Colonic mucosa (tissue), 4 donors: ENCODE measurements around the gene PDIA4. TPM values are rescaled to one million over a fixed set of nuclear protein-coding genes. Genes with fewer than 3 reads are reported as not detected.
"Not testable (repeated sequence)": the region's sequence is repeated elsewhere in the genome, so short reads cannot be mapped to it uniquely, and the experiment has no call there.

Source experiments
- DNase-seq: peaks from one replicate; pipeline ENCODE4 v3.0.0-alpha.2; 2020
- H3K27ac ChIP-seq: fragments of 200-600 bp; one replicate; pipeline ENCODE4 v1.8.0; 2021
- H3K27me3 ChIP-seq: fragments of 200-600 bp; one replicate; pipeline ENCODE4 v1.8.0; 2021
- H3K36me3 ChIP-seq: fragments of 200-600 bp; one replicate; pipeline ENCODE4 v1.8.0; 2021
- H3K4me1 ChIP-seq: fragments of 200-600 bp; one replicate; pipeline ENCODE4 v1.8.0; 2021; ENCODE audit warnings: mild to moderate bottlenecking
- H3K4me3 ChIP-seq: fragments of 200-600 bp; one replicate; pipeline ENCODE4 v1.8.0; 2021
- H3K9ac ChIP-seq, 2 donors: one replicate each; pipeline ENCODE4 v1.7.0; 2013; ENCODE audit warnings: control low read depth in 2 of 2, low read depth in 2 of 2, low read length in 2 of 2
- H3K9me3 ChIP-seq: fragments of 200-600 bp; one replicate; pipeline ENCODE4 v1.8.0; 2021
- CTCF ChIP-seq: fragments of 200-600 bp; IDR thresholded peaks from one replicate; pipeline ENCODE4 v1.8.0; 2022; ENCODE audit warnings: antibody characterized with exemption, mild to moderate bottlenecking
- intact Hi-C: fragments of 100-400 bp; cut with DNase I; formaldehyde crosslinking; loops from one replicate; pipeline ENCODE4 v1.14.1; 2022
- total RNA-seq, 2 donors: library from RNA; stranded (reverse); fragmentation: NEBNext Ultra II Directional in 1 of 2; extraction: Animal tissue kit (Norgen Biotek cat#: 25700) in 1 of 2; gene quantifications; one replicate each; pipeline ENCODE4 v1.2.1, GENCODE V29; 2021
- donor health status: healthy.
- donor health status: DM: no; HTN: no; CAD: no.
- donor health status: DM: no; HTN: no; CAD: no.

Gene PDIA4
- total RNA-seq, 2 donors from 2014 or later = 218 to 485 TPM

- Histone ChIP-seq H3K4me3 (no peak overlapping the region), H3K9me3 (no peaks in the 10 kb centered on the region), H3K27ac (no peak overlapping the region), H3K4me1 (no peaks in the 10 kb centered on the region), H3K9ac (no peak overlapping the region), H3K36me3 (no peaks in the 10 kb centered on the region), H3K27me3 (no peaks in the 10 kb centered on the region)
- DNase-seq = no peak
- no peak for TF ChIP-seq CTCF
- intact Hi-C loops = no loop called here
Observed at GRCh38 chr7:149043936-149044335, 15.6 kb upstream of the PDIA4 start.

GRCh38 chr7:149041350-149041749, 13.0 kb upstream of the PDIA4 start:
- intact Hi-C loops = no loop called here
- H3K4me1 ChIP-seq = no peaks in the 10 kb centered on the region
- no peaks in the 10 kb centered on the region for H3K36me3 ChIP-seq
- DNase-seq = no peak
- H3K27ac ChIP-seq = no peak overlapping the region
- H3K9ac ChIP-seq = no peak overlapping the region
- no peak for TF ChIP-seq CTCF
- no peaks in the 10 kb centered on the region for H3K27me3 ChIP-seq
- H3K4me3 ChIP-seq = no peak overlapping the region
- H3K9me3 ChIP-seq = no peaks in the 10 kb centered on the region

- H3K27me3 ChIP-seq, DNase-seq, H3K9me3 ChIP-seq, intact Hi-C loops, H3K4me3 ChIP-seq, H3K27ac ChIP-seq, H3K9ac ChIP-seq, H3K36me3 ChIP-seq, H3K4me1 ChIP-seq: not testable (repeated sequence)
Observed at GRCh38 chr7:149038641-149039040, 10.3 kb upstream of the PDIA4 start.

GRCh38 chr7:149036676-149037075, 8.4 kb upstream of the PDIA4 start:
- Histone ChIP-seq H3K4me3 (no peak overlapping the region), H3K4me1 (no peaks in the 10 kb centered on the region), H3K27ac (no peak overlapping the region), H3K27me3 (no peaks in the 10 kb centered on the region), H3K9ac (no peak overlapping the region), H3K36me3 (no peaks in the 10 kb centered on the region), H3K9me3 (no peaks in the 10 kb centered on the region)
- intact Hi-C loops = no loop called here
- no peak for TF ChIP-seq CTCF
- no peak for DNase-seq

GRCh38 chr7:149031353-149031910, 3.1 kb upstream of the PDIA4 start:
- no peak for TF ChIP-seq CTCF
- H3K4me3 ChIP-seq = no peak overlapping the region
- no peak overlapping the region for H3K27ac ChIP-seq
- no peaks in the 10 kb centered on the region for H3K4me1 ChIP-seq
- DNase-seq = no peak
- H3K36me3 ChIP-seq = no peaks in the 10 kb centered on the region
- intact Hi-C loops = no loop called here
- no peak overlapping the region for H3K9ac ChIP-seq
- H3K9me3 ChIP-seq = no peaks in the 10 kb centered on the region
- no peaks in the 10 kb centered on the region for H3K27me3 ChIP-seq

GRCh38 chr7:149030439-149030838, 2.1 kb upstream of the PDIA4 start:
- intact Hi-C loops, H3K27ac ChIP-seq: not testable (repeated sequence)

More at GRCh38 chr7:149030439-149030838, 2.1 kb upstream of the PDIA4 start:
- not testable (repeated sequence) for H3K9me3 ChIP-seq, DNase-seq, H3K9ac ChIP-seq, H3K36me3 ChIP-seq, H3K27me3 ChIP-seq, H3K4me3 ChIP-seq, H3K4me1 ChIP-seq
